Right renal cortex interstitium (tissue), 3 donors: Measurements from ENCODE around the gene ELMO3. TPM values are rescaled to one million over a fixed set of nuclear protein-coding genes. Genes with fewer than 3 reads are reported as not detected.

Source experiments
- DNase-seq, 3 donors: peaks; one replicate each; pipeline ENCODE4 v3.0.0-alpha.2; 2013; ENCODE audit warnings: low read depth in 3 of 3, low spot score in 2 of 3
- polyA plus RNA-seq, 3 donors: library from polyadenylated mRNA; unstranded; fragments of 120-200 nt; gene quantifications; one replicate each; pipeline ENCODE4 v1.2.1, GENCODE V29; 2013; ENCODE audit not compliant: insufficient read length in 3 of 3

The ELMO3 gene
- polyA plus RNA-seq, 3 donors: 4.3 to 5.5 (median 4.9) TPM

- no peak for DNase-seq
These were observed 5.4 kb upstream of the ELMO3 start for GRCh38 chr16:67193536-67193935.

- no peak for DNase-seq
These were observed 4.7 kb upstream of the ELMO3 start for GRCh38 chr16:67194260-67194659.

- no peak for DNase-seq
These were observed 3.3 kb upstream of the ELMO3 start for GRCh38 chr16:67195676-67196075.

- DNase-seq: no peak
These were observed 2.0 kb upstream of the ELMO3 start for GRCh38 chr16:67196881-67197280.

GRCh38 chr16:67197704-67198103, 1.2 kb upstream of the ELMO3 start:
- DNase-seq: no peak

- no peak for DNase-seq
These were observed 645 bp upstream of the ELMO3 start for GRCh38 chr16:67198238-67198734.

GRCh38 chr16:67199808-67200198, 872 bp downstream of the ELMO3 start:
- no peak for DNase-seq

GRCh38 chr16:67200491-67200890, 1.6 kb downstream of the ELMO3 start:
- DNase-seq: no peak

- DNase-seq: no peak
These were observed 2.7 kb downstream of the ELMO3 start for GRCh38 chr16:67201411-67202345.

GRCh38 chr16:67202426-67202825, 3.5 kb downstream of the ELMO3 start:
- no peak for DNase-seq

- DNase-seq: no peak
These were observed 4.1 kb downstream of the ELMO3 start for GRCh38 chr16:67202956-67203493.

- no peak for DNase-seq
These were observed 5.1 kb downstream of the ELMO3 start for GRCh38 chr16:67204076-67204475.

GRCh38 chr16:67206129-67206837, 7.4 kb downstream of the ELMO3 start:
- DNase-seq: no peak

GRCh38 chr16:67206838-67207248, 7.9 kb downstream of the ELMO3 start:
- DNase-seq: no peak

- DNase-seq: no peak
These were observed 8.5 kb downstream of the ELMO3 start for GRCh38 chr16:67207249-67208091.

GRCh38 chr16:67208154-67208896, 9.4 kb downstream of the ELMO3 start:
- DNase-seq: no peak

- DNase-seq: no peak
These were observed 10.6 kb downstream of the ELMO3 start for GRCh38 chr16:67209565-67209964.

- no peak for DNase-seq
These were observed 11.4 kb downstream of the ELMO3 start for GRCh38 chr16:67210069-67210937.

- DNase-seq: no peak
These were observed 12.7 kb downstream of the ELMO3 start for GRCh38 chr16:67211674-67212073.
